GM23338 (cell line): ENCODE results near the gene ERC2. TPM values are rescaled to one million over a fixed set of nuclear protein-coding genes. Genes with fewer than 3 reads are reported as not detected.

Experiments
- CREB1 ChIP-seq: fragments of 250-450 bp; sonication (Bioruptor Pico); IDR thresholded peaks from 2 replicates; pipeline ENCODE4 v1.5.0; 2020; ENCODE audit warnings: low read depth, mild to moderate bottlenecking, moderate library complexity
- CTCF ChIP-seq, 2 experiments: fragments of 200-600 bp in 1 of 2; sonication (generic) in 1 of 2; conservative IDR thresholded peaks; 2 replicates each; pipeline versions ENCODE4 v1.5.1 to v1.6.1; 2016 to 2017; ENCODE audit warnings: antibody characterized with exemption in 2 of 2, low read depth in 2 of 2, mild to moderate bottlenecking in 2 of 2, moderate library complexity in 1 of 2
- EZH2 ChIP-seq: fragments of 200-600 bp; sonication (generic); IDR thresholded peaks from one replicate; pipeline ENCODE4 v1.8.0; 2017; ENCODE audit warnings: antibody characterized with exemption, mild to moderate bottlenecking, low read depth; ENCODE audit not compliant: unreplicated experiment
- EZH2phosphoT487 ChIP-seq: fragments of 200-600 bp; sonication (generic); IDR thresholded peaks from one replicate; pipeline ENCODE4 v1.8.1; 2018; ENCODE audit warnings: antibody characterized with exemption; ENCODE audit not compliant: unreplicated experiment
- JUNB ChIP-seq: IDR thresholded peaks from one replicate; pipeline ENCODE4 v1.6.1; 2016; ENCODE audit warnings: antibody characterized with exemption; ENCODE audit not compliant: unreplicated experiment
- NANOG ChIP-seq: IDR thresholded peaks from 2 replicates; pipeline ENCODE4 v1.6.1; 2016; ENCODE audit warnings: antibody characterized with exemption, borderline replicate concordance
- POLR2AphosphoS5 ChIP-seq: IDR thresholded peaks from 2 replicates; pipeline ENCODE4 v1.6.1; 2016; ENCODE audit warnings: antibody characterized with exemption, low read depth
- STAT1 ChIP-seq: IDR thresholded peaks from one replicate; pipeline ENCODE4 v1.6.1; 2016; ENCODE audit warnings: antibody characterized with exemption; ENCODE audit not compliant: unreplicated experiment
- ZNF114 ChIP-seq: fragments of 250-450 bp; sonication (Bioruptor Pico); IDR thresholded peaks from 2 replicates; pipeline ENCODE4 v1.5.0; 2020; ENCODE audit warnings: mild to moderate bottlenecking, moderate library complexity
- ZNF462 ChIP-seq: fragments of 250-450 bp; sonication (Bioruptor Pico); IDR thresholded peaks from 2 replicates; pipeline ENCODE4 v1.5.0; 2020; ENCODE audit warnings: mild to moderate bottlenecking, moderate library complexity
- polyA plus RNA-seq: library from polyadenylated mRNA; unstranded; fragments of >200 nt; fragmentation: Nextera tagmentation; extraction: Ambion mirVana; gene quantifications from 2 replicates; pipeline ENCODE4 v1.2.1, GENCODE V29; 2016
- total RNA-seq: library from RNA; depleted of rRNA; stranded (reverse); fragments of >200 nt; shearing (Covaris generic); gene quantifications from 2 replicates; pipeline ENCODE4 v1.2.3, GENCODE V29; 2014

The ERC2 gene
- total and polyA plus RNA-seq, 2 experiments from 2014 or later = 11.8 to 13.7 TPM

- TF ChIP-seq ZNF462 (CRISPR knock-in tag) = no peak
- no peak for TF ChIP-seq EZH2
- TF ChIP-seq JUNB = no peak
- no peak for TF ChIP-seq EZH2phosphoT487
- no peak for TF ChIP-seq STAT1
- TF ChIP-seq CREB1 (CRISPR knock-in tag) = no peak
- TF ChIP-seq ZNF114 (CRISPR knock-in tag) = no peak
- TF ChIP-seq NANOG = no peak
- no peak for TF ChIP-seq CTCF (conservative IDR thresholded peaks at IDR 0.05; ENCODE audit: low read depth in 2 of 2)
- no peak for TF ChIP-seq POLR2AphosphoS5
Measured at GRCh38 chr3:55765906-55766701, 702.2 kb downstream of the ERC2 start (continued).
